T1000 (cell line): ENCODE measurements around the gene PCDHGA10.
"Not testable (repeated sequence)": the region's sequence is repeated elsewhere in the genome, so short reads cannot be mapped to it uniquely, and the experiment has no call there.

ENCODE experiments used
- DNase-seq: peaks from one replicate; lab custom pipeline; 2025; ENCODE audit warnings: mixed read lengths; lab: John Stamatoyannopoulos, UW

PCDHGA10 gene

DNA sequence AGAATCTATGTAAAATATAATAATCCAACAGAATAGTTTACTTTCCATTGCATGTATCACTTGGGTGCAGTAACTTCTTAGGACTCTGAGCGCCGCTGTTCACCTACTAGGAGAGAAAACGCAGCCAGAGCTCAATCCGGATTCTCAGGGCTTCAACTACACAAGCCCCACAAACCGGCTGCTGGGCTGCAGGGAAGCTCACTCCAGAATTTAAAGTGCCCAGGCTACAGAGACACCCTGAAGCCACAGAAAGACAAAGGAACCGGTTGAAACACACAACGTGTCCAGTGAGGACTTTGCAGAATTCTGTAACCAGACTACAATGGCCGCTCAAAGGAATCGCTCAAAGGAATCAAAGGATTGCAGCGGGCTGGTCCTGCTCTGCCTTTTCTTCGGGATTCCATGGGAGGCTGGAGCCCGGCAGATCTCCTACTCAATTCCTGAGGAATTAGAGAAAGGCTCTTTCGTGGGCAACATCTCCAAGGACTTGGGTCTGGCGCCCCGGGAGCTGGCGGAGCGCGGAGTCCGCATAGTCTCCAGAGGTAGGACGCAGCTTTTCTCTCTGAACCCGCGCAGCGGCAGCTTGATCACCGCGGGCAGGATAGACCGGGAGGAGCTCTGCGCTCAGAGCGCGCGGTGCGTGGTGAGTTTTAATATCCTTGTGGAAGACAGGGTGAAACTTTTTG lies at the start of gene PCDHGA10:
Gene PCDHGA10 (plus strand): TSS at position 134 of the 686 bp plus-strand sequence. CDS start 189 bp downstream, at position 323.
- DNase-seq = no peak

- no peak for DNase-seq
Observed at GRCh38 chr5:141363952-141364660, 48.7 kb upstream of the PCDHGA10 start, which contains the start of gene PCDHGA5. TSS of gene PCDHGA5 (plus strand) at chr5:141364162. CDS start at chr5:141364331, 169 bp downstream.

GRCh38 chr5:141366016-141366896 lies 46.5 kb upstream of the PCDHGA10 start:
- no peak for DNase-seq

GRCh38 chr5:141369994-141370848 lies 42.6 kb upstream of the PCDHGA10 start, which contains the start of gene PCDHGB3:
TSS of gene PCDHGB3 (plus strand) at chr5:141370242. CDS start at chr5:141370395, 153 bp downstream.
- DNase-seq = no peak

- DNase-seq = no peak
Observed at GRCh38 chr5:141371572-141372475, 41.0 kb upstream of the PCDHGA10 start.

GRCh38 chr5:141373673-141374317 lies 39.0 kb upstream of the PCDHGA10 start, which contains the start of gene PCDHGA6:
TSS of gene PCDHGA6 (plus strand) at chr5:141373891. CDS start at chr5:141374084, 193 bp downstream.
- DNase-seq = no peak

GRCh38 chr5:141374627-141375026 lies 38.2 kb upstream of the PCDHGA10 start:
- DNase-seq = no peak

DNA sequence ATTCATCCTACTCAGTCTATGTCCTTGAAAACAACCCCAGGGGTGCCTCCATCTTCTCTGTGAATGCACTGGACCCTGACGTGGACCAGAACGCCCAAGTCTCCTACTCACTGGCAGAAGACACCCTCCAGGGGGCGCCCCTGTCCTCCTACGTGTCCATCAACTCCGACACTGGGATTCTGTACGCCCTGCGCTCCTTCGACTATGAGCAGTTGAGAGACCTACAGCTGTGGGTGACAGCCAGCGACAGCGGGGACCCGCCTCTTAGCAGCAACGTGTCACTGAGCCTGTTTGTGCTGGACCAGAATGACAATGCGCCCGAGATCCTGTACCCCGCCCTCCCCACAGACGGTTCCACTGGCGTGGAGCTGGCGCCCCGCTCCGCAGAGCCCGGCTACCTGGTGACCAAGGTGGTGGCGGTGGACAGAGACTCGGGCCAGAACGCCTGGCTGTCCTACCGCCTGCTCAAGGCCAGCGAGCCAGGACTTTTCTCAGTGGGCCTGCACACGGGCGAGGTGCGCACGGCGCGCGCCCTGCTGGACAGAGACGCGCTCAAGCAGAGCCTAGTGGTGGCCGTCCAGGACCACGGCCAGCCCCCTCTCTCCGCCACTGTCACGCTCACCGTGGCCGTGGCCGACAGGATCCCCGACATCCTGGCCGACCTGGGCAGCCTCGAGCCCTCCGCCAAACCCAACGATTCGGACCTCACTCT lies 37.2 kb upstream of the PCDHGA10 start:
- DNase-seq = not testable (repeated sequence)

DNA sequence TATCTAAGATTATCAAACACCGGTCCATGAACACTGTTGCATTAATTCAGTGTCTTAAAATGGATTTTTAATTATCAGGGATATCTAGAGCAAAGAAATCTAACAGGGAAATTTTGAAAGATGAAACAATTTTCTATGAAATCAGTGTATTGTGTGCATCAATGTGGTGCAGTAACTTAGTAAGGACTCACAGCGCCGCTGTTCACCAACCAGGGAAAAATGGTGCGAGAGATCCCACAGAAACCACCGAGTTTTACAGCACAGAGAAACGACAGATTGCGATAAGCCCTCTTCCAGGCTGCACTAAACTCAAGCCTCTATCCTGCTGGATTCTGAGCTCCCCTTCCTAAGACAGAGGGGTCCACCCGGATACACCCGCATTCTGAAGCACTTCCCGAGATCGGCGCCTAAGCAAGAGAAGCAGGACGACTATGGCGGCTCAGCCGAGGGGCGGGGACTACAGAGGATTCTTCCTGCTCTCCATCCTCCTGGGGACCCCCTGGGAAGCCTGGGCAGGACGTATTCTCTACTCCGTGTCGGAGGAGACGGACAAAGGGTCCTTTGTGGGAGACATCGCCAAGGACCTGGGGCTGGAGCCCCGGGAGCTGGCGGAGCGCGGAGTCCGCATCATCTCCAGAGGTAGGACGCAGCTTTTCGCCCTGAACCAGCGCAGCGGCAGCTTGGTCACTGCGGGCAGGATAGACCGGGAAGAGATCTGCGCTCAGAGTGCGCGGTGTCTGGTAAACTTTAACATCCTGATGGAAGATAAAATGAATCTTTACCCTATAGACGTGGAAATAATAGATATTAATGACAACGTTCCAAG lies 30.1 kb upstream of the PCDHGA10 start, which contains the start of gene PCDHGA7:
Gene PCDHGA7 (plus strand): TSS at position 274 of the 826 bp plus-strand sequence. CDS start 158 bp downstream, at position 432.
- DNase-seq = no peak

DNA sequence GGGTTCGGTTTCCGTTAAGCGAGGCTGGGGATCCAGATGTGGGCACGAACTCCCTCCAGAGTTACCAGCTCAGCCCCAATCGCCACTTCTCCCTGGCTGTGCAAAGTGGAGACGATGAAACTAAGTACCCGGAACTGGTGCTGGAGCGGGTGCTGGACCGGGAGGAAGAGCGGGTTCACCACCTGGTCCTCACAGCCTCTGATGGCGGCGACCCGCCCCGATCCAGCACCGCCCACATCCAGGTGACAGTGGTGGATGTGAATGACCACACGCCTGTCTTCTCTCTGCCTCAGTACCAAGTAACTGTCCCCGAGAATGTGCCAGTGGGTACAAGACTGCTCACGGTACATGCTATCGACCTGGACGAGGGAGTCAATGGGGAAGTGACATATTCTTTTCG lies 29.4 kb upstream of the PCDHGA10 start:
- DNase-seq = no peak

DNA sequence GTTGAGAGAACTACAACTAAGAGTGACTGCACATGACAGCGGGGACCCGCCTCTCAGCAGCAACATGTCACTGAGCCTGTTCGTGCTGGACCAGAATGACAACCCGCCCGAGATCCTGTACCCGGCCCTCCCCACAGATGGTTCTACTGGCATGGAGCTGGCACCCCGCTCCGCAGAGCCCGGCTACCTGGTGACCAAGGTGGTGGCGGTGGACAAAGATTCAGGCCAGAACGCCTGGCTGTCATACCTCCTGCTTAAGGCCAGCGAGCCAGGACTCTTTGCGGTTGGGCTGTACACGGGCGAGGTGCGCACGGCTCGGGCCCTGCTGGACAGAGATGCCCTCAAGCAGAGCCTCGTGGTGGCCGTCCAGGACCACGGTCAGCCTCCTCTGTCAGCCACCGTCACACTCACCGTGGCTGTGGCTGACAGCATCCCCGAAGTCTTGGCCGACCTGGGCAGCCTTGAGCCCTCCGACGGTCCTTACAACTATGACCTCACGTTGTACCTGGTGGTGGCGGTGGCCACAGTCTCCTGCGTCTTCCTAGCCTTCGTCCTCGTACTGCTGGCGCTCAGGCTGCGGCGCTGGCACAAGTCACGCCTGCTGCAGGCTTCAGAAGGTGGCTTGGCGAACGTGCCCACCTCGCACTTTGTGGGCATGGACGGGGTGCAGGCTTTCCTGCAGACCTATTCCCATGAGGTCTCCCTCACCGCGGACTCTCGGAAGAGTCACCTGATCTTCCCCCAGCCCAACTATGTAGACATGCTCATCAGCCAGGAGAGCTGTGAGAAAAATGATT lies 28.1 kb upstream of the PCDHGA10 start:
- no peak for DNase-seq

GRCh38 chr5:141387557-141388311 lies 25.1 kb upstream of the PCDHGA10 start, which contains the start of gene PCDHGB4:
TSS of gene PCDHGB4 (plus strand) at chr5:141387698. CDS start at chr5:141387885, 187 bp downstream.
- not testable (repeated sequence) for DNase-seq

DNA sequence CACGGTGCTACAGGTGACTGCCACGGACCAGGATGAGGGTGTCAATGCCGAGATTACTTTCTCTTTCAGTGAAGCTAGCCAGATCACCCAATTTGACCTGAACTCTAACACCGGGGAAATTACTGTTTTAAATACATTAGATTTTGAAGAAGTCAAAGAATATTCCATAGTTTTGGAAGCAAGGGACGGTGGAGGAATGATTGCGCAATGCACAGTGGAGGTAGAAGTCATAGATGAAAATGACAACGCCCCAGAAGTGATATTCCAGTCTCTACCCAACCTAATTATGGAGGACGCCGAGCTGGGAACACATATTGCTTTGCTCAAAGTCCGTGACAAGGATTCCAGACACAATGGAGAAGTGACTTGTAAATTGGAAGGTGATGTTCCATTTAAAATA lies 24.1 kb upstream of the PCDHGA10 start:
- no peak for DNase-seq

DNA sequence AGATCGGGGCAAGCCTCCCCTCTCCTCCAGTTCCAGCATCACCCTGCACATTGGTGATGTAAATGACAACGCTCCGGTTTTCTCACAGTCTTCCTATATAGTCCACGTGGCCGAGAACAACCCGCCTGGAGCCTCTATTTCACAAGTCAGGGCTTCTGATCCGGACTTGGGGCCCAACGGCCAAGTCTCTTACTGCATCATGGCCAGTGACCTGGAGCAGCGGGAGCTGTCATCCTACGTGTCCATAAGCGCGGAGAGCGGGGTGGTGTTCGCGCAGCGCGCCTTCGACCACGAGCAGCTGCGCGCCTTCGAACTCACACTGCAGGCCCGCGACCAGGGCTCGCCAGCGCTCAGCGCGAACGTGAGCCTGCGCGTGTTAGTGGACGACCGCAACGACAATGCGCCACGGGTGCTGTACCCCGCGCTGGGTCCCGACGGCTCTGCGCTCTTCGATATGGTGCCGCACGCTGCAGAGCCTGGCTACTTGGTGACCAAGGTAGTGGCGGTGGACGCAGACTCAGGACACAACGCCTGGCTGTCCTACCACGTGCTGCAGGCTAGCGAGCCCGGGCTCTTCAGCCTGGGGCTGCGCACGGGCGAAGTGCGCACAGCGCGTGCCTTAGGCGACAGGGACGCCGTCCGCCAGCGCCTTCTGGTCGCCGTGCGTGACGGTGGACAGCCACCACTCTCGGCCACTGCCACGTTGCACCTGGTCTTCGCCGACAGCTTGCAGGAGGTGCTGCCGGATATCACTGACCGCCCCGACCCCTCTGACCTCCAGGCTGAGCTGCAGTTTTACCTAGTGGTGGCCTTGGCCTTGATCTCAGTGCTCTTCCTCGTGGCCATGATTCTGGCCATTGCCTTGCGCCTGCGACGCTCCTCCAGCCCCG lies 23.4 kb upstream of the PCDHGA10 start:
- DNase-seq = no peak
